Choroid plexus epithelial cell (primary cell): ENCODE data around the gene ANKRD13B.
A peak's percentile ranks its signal among the peaks of the same experiment; 100 is the strongest.

Source experiments
- DNase-seq: peaks from one replicate; pipeline ENCODE4 v3.0.0-alpha.2; 2010; ENCODE audit warnings: low read depth
- H3K4me3 ChIP-seq: 2 replicates; pipeline ENCODE4 v1.5.1; 2011; ENCODE audit warnings: low read depth, mild to moderate bottlenecking, control low read depth, low read length, moderate library complexity
- CTCF ChIP-seq: conservative IDR thresholded peaks from 2 replicates; pipeline ENCODE4 v1.5.1; 2011; ENCODE audit warnings: low read depth, mild to moderate bottlenecking, control low read depth, inconsistent platforms, low read length, moderate library complexity

ANKRD13B gene

GRCh38 chr17:29578626-29579485 is 14.1 kb upstream of the ANKRD13B start:
- DNase-seq, result no peak
- no peak for TF ChIP-seq CTCF
- H3K4me3 ChIP-seq, result no peak overlapping the region

GRCh38 chr17:29579866-29580771 is 12.8 kb upstream of the ANKRD13B start:
- TF ChIP-seq CTCF, result peak; percentile 87
- DNase-seq, result peak; percentile 84
- H3K4me3 ChIP-seq, result no peak overlapping the region

- no peak overlapping the region for H3K4me3 ChIP-seq
- no peak for DNase-seq
- no peak for TF ChIP-seq CTCF
Measured at GRCh38 chr17:29581583-29582253, 11.2 kb upstream of the ANKRD13B start.

GRCh38 chr17:29582254-29582765 is 10.6 kb upstream of the ANKRD13B start:
- TF ChIP-seq CTCF, result no peak
- H3K4me3 ChIP-seq, result no peak overlapping the region
- DNase-seq, result no peak

- H3K4me3 ChIP-seq, result no peak overlapping the region
- no peak for TF ChIP-seq CTCF
- DNase-seq, result no peak
Measured at GRCh38 chr17:29582772-29583171, 10.2 kb upstream of the ANKRD13B start.

- TF ChIP-seq CTCF, result no peak
- DNase-seq, result no peak
- no peak overlapping the region for H3K4me3 ChIP-seq
Measured at GRCh38 chr17:29583324-29584248, 9.3 kb upstream of the ANKRD13B start.
